HG02852 (cell line): Measurements from ENCODE around the gene IMPDH2.
A peak's percentile ranks its signal among the peaks of the same experiment; 100 is the strongest.

Experiments used
- ATAC-seq: cut with Tn5 transposase; IDR thresholded peaks from one replicate; pipeline ENCODE4 v1.9.1; 2021; ENCODE audit warnings: mild to moderate bottlenecking, moderate library complexity; ENCODE audit not compliant: unreplicated experiment

IMPDH2 gene

GRCh38 chr3:49028673-49029562 lies at the start of gene IMPDH2:
IMPDH2 (minus strand) TSS chr3:49029398; CDS start chr3:49029350, 48 bp downstream.
- ATAC-seq: peak; percentile 83

- no peak for ATAC-seq
These were observed 47.4 kb upstream of the IMPDH2 start for GRCh38 chr3:49076646-49077045.

GRCh38 chr3:49076116-49076515 lies 46.9 kb upstream of the IMPDH2 start:
- no peak for ATAC-seq

- ATAC-seq: no peak
These were observed 28.8 kb upstream of the IMPDH2 start for GRCh38 chr3:49058011-49058410.

DNA sequence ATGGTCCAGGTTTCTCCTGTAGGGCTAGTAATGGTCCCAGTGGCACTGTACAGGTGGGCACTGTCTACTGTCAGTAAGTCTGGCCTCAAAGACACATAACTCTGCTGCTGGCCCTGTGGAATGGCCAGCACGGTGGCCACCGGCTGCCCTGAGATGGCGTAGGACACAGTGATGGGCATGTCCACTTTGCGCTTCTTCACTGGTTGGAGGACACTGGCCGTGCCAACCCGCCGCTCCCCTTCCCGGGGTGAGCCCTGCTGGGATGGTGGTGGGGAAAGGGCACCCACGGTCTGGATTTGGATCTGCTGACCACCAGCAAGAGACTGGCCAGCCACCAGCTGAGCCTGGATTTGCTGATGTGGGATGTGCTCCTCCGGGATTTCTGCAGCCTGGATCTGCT lies 28.1 kb upstream of the IMPDH2 start:
- ATAC-seq: no peak

DNA sequence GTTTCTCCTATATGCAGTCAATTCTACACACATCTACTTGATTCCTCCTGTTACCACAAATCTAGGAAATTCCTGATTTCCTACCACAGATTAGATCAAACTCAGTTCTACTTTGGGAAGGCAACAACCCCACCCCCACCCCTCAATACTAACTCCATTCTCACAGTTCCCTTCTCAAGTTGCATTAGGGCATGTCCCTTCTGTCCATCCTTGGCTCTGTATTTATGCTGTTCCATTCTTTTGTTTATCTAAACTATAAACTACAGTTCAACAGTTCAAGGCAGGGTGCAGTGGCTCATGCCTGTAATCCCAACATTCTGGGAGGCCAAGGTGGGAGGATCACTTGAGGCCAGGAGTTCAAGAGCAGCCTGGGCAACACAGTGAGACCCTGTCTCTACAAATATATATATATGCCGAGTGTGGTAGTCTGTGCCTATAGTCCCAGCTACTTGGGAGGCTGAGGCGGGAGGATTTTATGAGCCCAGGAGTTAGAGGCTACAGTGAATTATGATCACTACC lies 25.2 kb upstream of the IMPDH2 start:
- no peak for ATAC-seq

DNA sequence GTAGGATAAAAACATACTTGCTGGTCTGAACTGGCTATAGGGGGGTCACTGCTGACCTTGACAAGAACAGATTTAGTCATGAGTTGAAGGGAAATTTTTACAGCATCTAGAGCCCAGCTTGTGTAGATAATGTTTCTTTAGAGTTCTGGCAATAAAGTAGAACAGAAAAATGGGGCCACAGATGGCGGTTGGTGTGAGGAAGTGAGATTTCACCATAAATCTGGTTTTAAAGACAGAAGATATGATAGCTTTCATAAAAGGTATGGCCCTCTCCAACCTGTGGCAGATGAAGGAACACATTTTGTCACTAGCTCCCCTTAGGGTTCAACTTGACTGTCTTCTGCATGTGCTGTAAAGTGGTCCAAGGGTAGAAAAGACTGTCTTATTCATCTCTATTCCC lies 24.3 kb upstream of the IMPDH2 start:
- no peak for ATAC-seq

- no peak for ATAC-seq
These were observed 6.1 kb upstream of the IMPDH2 start for GRCh38 chr3:49035281-49035680.

- ATAC-seq: no peak
These were observed 5.5 kb upstream of the IMPDH2 start for GRCh38 chr3:49034650-49035049.

DNA sequence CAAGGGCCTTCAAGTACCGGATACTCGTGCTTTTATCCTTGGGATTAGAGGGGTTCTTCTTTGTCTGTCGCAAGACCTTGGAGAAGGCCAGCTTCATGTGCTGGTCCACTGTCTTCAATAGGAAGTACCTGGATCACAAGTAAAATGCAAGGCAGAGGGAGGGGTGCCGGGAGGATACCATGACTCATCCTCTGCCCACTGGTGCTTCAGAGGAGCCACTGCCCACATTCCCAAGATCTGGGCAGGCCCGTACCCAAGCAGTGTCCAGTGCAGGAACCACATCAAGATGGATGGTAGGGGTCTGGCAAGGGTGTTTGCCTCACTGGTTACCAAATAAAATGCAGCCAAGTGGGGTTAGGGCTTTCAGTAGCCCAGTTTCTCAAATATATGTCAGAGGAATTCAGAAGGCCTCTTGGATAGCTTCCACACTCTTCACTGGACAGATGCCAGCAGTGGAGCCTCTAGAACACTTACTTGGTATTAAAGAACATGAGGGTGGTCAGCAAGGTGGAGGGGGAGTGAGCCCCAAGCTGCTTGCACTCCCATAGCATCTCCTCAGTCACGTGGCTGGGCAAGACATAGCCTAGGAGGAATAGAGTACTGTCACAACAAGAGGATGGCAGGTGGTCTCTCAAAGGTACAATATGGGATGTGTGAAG lies 3.6 kb upstream of the IMPDH2 start:
- no peak for ATAC-seq

DNA sequence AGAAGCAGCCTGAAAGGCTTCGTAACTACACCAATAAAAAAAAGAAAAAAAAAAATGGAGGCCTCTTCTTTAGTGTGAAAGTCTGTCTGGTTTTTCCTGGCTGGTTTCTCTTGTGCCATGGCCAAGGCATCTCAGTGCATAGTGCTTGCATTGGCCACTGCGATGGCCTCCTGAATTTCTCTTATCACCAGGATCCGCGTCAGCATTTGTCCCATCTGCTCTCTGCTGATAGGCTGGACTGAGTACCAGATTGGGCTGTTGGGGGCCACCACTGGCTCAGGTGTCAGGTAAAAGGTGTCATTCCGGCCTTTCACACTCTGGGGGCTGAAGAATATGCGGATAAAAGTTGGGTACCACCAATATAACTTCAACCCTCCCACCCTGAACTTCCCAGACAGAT lies 1.1 kb upstream of the IMPDH2 start:
- ATAC-seq: no peak

DNA sequence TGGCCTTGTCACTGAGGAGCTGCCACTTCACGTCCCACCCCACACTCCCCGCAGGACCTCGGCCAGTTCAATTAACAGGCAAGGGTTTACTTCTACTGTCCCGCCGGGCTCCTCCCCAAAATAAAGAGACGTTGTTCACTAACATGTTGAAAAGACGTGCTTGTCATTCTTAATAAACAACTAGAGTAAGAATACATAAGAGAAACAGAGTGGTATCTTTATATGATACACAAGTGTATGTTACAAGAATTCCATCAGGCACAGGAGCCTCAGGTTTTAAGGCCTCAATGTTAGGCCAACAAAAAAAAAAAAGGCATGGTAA lies 326 bp upstream of the IMPDH2 start:
- no peak for ATAC-seq

- no peak for ATAC-seq
These were observed 913 bp downstream of the IMPDH2 start for GRCh38 chr3:49028298-49028672.

DNA sequence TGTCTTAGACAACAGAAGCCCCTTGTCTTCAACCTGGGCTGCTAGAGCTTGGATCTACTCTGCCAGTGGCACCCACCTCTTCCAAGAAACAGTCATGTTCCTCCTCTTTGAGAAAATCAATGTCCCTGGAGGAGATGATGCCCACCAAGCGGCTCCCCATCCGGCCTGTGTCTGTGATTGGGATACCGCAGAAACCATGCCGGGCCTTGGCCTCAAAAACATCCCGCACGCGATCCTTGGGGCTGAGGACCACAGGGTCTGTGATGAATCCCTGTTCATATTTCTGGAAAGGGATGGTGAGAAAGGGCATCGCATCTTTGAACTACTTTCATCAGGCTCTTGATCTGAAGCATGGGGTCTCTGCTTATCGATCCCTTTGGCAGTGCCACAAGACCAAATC lies 1.6 kb downstream of the IMPDH2 start:
- no peak for ATAC-seq

DNA sequence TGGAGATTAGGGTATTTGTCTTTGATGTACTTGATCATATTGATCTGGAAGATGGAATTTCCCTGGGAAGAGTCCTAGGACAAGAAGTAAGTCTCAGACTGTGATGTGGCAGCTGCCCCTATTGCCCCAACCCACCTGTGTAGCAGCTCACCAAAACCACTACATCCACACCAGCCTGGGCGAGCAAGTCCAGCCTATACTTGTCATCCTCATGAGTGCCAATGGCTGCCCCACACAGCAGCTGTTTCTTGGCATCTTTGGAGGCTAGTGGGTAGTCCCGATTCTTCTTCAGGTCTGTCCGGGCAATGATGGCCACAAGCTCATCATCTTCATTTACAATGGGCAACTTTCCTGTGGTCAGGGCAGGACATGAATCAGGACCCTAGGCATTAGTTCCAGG lies 2.7 kb downstream of the IMPDH2 start:
- no peak for ATAC-seq

DNA sequence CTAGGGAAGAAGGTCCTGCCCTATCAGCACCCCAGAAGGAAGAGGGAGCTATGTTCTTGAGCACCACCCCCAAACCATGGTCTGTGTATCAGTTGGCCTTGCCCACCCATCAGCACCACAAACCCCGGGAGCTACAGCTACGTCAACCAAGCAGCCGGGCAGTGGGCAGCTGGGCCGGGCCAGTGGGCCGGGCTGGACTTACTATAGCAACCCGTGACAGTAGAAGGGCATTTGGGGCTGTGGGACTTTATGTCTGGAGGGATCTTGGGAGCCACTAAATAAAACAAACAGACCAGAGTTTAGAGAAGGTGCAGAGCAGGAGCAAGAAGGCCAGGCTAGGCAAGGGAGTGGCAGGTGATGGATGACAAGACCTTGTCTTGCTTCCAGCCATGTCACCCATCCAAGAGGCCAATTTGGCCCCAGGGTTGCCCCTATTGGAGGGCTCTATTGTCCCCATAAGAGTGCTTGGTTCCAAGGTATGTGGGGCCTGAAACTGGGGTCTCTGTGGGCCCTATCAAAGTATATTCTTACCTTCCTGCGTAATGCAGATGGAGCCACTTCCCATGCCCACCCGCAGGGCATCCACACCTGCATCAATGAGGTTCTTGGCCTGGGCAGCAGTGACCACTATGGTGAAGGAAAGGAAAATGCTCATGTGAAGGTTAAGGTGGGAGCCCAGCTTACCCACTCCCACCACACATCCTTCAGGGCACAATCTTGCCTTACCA lies 3.2 kb downstream of the IMPDH2 start:
- ATAC-seq: no peak

GRCh38 chr3:49025005-49025792 lies 4.0 kb downstream of the IMPDH2 start:
- ATAC-seq: no peak

DNA sequence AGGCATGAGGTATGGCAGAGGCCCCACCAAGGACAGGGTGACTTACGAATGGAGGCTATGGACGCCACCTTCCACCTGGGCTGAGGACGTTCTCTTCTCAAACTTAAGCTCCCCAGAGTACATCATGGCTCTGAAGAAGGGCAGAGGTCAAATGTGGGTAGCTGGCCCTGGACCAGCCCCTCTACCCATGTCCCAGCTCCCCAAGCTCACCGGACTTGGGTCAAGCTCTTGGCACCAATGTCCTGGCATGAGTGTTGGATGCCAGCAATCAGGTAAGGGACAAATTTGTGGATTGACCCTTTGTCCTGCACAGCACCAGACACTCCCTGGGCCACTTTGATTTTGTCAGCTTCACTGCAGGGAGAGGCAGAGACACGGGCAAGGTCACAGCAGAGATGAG lies 4.7 kb downstream of the IMPDH2 start:
- ATAC-seq: no peak

DNA sequence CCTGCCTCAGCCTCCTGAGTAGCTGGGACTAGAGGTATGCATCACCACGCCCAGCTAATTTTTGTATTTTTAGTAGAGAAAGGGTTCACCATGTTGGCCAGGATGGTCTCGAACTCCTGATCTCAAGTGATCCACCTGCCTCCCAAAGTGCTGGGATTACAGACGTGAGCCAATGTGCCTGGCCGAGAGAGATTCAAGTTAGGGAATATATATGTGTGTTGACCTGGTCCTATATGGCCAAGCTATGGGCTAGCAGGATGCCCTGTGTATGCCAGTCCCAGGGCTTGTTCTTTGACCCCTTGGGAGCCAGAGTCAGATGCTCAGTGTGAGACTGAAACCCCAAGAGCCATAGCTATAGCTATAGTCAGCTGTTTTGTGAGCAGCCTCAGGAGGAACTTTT lies 5.4 kb downstream of the IMPDH2 start:
- ATAC-seq: no peak

- no peak for ATAC-seq
These were observed 6.5 kb downstream of the IMPDH2 start for GRCh38 chr3:49022688-49023171.
